H9 (cell line): ENCODE data around the gene IL1RAP. TPM values are rescaled to one million over a fixed set of nuclear protein-coding genes. Genes with fewer than 3 reads are reported as not detected.

Source experiments
- DNase-seq: peaks from one replicate; pipeline ENCODE4 v3.0.0-alpha.2; 2017
- H2AFZ ChIP-seq: one replicate; pipeline ENCODE4 v1.6.1; 2013; ENCODE audit warnings: mild to moderate bottlenecking, low read length, control low read depth, moderate library complexity
- H2AK5ac ChIP-seq: 2 replicates; pipeline ENCODE4 v1.6.1; 2013; ENCODE audit warnings: low read length, control low read depth, mixed read lengths; ENCODE audit not compliant: insufficient read length
- H2BK120ac ChIP-seq: one replicate; pipeline ENCODE4 v1.6.1; 2013; ENCODE audit warnings: low read depth, mild to moderate bottlenecking, low read length, control low read depth, inconsistent platforms; ENCODE audit not compliant: poor library complexity, severe bottlenecking
- H2BK12ac ChIP-seq: 2 replicates; pipeline ENCODE4 v1.6.1; 2013; ENCODE audit warnings: low read length, control low read depth, mixed read lengths, low read depth; ENCODE audit not compliant: insufficient read length
- H2BK15ac ChIP-seq: 2 replicates; pipeline ENCODE4 v1.6.1; 2013; ENCODE audit warnings: low read depth, low read length, control low read depth
- H2BK20ac ChIP-seq: one replicate; pipeline ENCODE4 v1.6.1; 2013; ENCODE audit warnings: low read depth, mild to moderate bottlenecking, low read length, control low read depth, inconsistent platforms; ENCODE audit not compliant: poor library complexity, severe bottlenecking
- H2BK5ac ChIP-seq: 2 replicates; pipeline ENCODE4 v1.6.1; 2013; ENCODE audit warnings: low read length, control low read depth, mixed read lengths; ENCODE audit not compliant: insufficient read length
- H3K14ac ChIP-seq: 2 replicates; pipeline ENCODE4 v1.6.1; 2013; ENCODE audit warnings: low read length, control low read depth; ENCODE audit not compliant: insufficient read depth
- H3K18ac ChIP-seq: 2 replicates; pipeline ENCODE4 v1.6.1; 2013; ENCODE audit warnings: low read depth, mild to moderate bottlenecking, mixed read lengths, low read length, control low read depth; ENCODE audit not compliant: insufficient read length
- H3K23ac ChIP-seq: 2 replicates; pipeline ENCODE4 v1.6.1; 2013; ENCODE audit warnings: low read length, control low read depth, mixed read lengths, low read depth; ENCODE audit not compliant: insufficient read length
- H3K23me2 ChIP-seq: 2 replicates; pipeline ENCODE4 v1.6.1; 2013; ENCODE audit warnings: low read depth, mild to moderate bottlenecking, mixed read lengths, low read length, control low read depth; ENCODE audit not compliant: insufficient read length, poor library complexity, severe bottlenecking
- H3K27ac ChIP-seq: 2 replicates; pipeline ENCODE4 v1.5.1; 2013; ENCODE audit warnings: low read length, control low read depth, mixed read lengths, low read depth; ENCODE audit not compliant: insufficient read length
- H3K27me3 ChIP-seq: 2 replicates; pipeline ENCODE4 v1.6.1; 2013; ENCODE audit warnings: low read length, control low read depth, inconsistent platforms; ENCODE audit not compliant: insufficient read depth
- H3K4ac ChIP-seq: 2 replicates; pipeline ENCODE4 v1.6.1; 2013; ENCODE audit warnings: low read depth, mild to moderate bottlenecking, control low read depth, inconsistent platforms, low read length, moderate library complexity
- H3K4me1 ChIP-seq: 2 replicates; pipeline ENCODE4 v1.6.1; 2013; ENCODE audit warnings: low read length, control low read depth, inconsistent platforms; ENCODE audit not compliant: insufficient read depth
- H3K4me2 ChIP-seq: 2 replicates; pipeline ENCODE4 v1.6.1; 2013; ENCODE audit warnings: low read length, control low read depth, mixed read lengths; ENCODE audit not compliant: insufficient read length, insufficient read depth
- H3K56ac ChIP-seq: 2 replicates; pipeline ENCODE4 v1.6.1; 2013; ENCODE audit warnings: low read depth, mild to moderate bottlenecking, mixed read lengths, low read length, control low read depth; ENCODE audit not compliant: insufficient read length
- H3K79me1 ChIP-seq: 2 replicates; pipeline ENCODE4 v1.6.1; 2013; ENCODE audit warnings: low read depth, mild to moderate bottlenecking, moderate library complexity, low read length, control low read depth, inconsistent platforms; ENCODE audit not compliant: insufficient read depth, poor library complexity, severe bottlenecking
- H3K79me2 ChIP-seq: 2 replicates; pipeline ENCODE4 v1.6.1; 2013; ENCODE audit warnings: low read length, control low read depth, inconsistent platforms; ENCODE audit not compliant: insufficient read depth
- H3K9ac ChIP-seq: 2 replicates; pipeline ENCODE4 v1.6.1; 2013; ENCODE audit warnings: low read length, control low read depth, mixed read lengths; ENCODE audit not compliant: insufficient read length; ENCODE audit errors: extremely low read depth
- H3K9me3 ChIP-seq: one replicate; pipeline ENCODE4 v1.6.1; 2013; ENCODE audit warnings: low read depth, low read length, inconsistent platforms; ENCODE audit not compliant: control insufficient read depth
- H3T11ph ChIP-seq: one replicate; pipeline ENCODE4 v1.6.1; 2013; ENCODE audit warnings: mild to moderate bottlenecking, low read length, control low read depth, inconsistent platforms
- H4K20me1 ChIP-seq: one replicate; pipeline ENCODE4 v1.6.1; 2013; ENCODE audit not compliant: control insufficient read depth, insufficient read length, insufficient read depth
- H4K5ac ChIP-seq: 2 replicates; pipeline ENCODE4 v1.6.1; 2013; ENCODE audit warnings: low read depth, mild to moderate bottlenecking, mixed read lengths, low read length, control low read depth; ENCODE audit not compliant: insufficient read length
- H4K8ac ChIP-seq: replicated peaks from 2 replicates; pipeline ENCODE4 v1.6.1; 2013; ENCODE audit warnings: low read length, control low read depth, mixed read lengths, low read depth; ENCODE audit not compliant: insufficient read length
- H4K91ac ChIP-seq: 2 replicates; pipeline ENCODE4 v1.6.1; 2013; ENCODE audit warnings: low read depth, mild to moderate bottlenecking, moderate library complexity, mixed read lengths, low read length, control low read depth; ENCODE audit not compliant: insufficient read length
- H3K27ac Mint-ChIP-seq, 3 experiments: 2 replicates in 2 of 3; 3 replicates in 1 of 3; pipeline ENCODE4 v1.8.0; 2020 to 2021; ENCODE audit warnings: mixed read lengths in 3 of 3, mild to moderate bottlenecking in 1 of 3, moderate library complexity in 1 of 3
- H3K27me3 Mint-ChIP-seq: 2 replicates; pipeline ENCODE4 v1.8.0; 2021; ENCODE audit warnings: low read depth, mild to moderate bottlenecking, moderate library complexity, mixed read lengths
- H3K36me3 Mint-ChIP-seq, 3 experiments: 2 replicates in 2 of 3; 3 replicates in 1 of 3; pipeline ENCODE4 v1.8.0; 2020 to 2021; ENCODE audit warnings: low read depth in 3 of 3, mixed read lengths in 3 of 3; ENCODE audit not compliant: insufficient read depth in 1 of 3
- H3K4me1 Mint-ChIP-seq, 2 experiments: 2 replicates each; pipeline ENCODE4 v1.8.0; 2020; ENCODE audit warnings: mixed read lengths in 2 of 2
- H3K4me3 Mint-ChIP-seq, 2 experiments: 2 replicates in 1 of 2; 3 replicates in 1 of 2; pipeline ENCODE4 v1.8.0; 2020 to 2021; ENCODE audit warnings: mild to moderate bottlenecking in 2 of 2, mixed read lengths in 2 of 2, moderate library complexity in 1 of 2
- H3K9me3 Mint-ChIP-seq, 2 experiments: 2 replicates in 1 of 2; 3 replicates in 1 of 2; pipeline ENCODE4 v1.8.0; 2020; ENCODE audit warnings: mild to moderate bottlenecking in 2 of 2, mixed read lengths in 2 of 2, moderate library complexity in 1 of 2
- WGBS: extraction: QIAGEN DNeasy Blood & Tissue Kit; methylation state at CpG from one replicate; pipeline ENCODE4 v1.1.7; 2013; ENCODE audit warnings: missing lambda C conversion rate, low lambda C conversion rate, mixed read lengths; ENCODE audit not compliant: insufficient read length; ENCODE audit errors: extremely low coverage; 5-methylcytosine and 5-hydroxymethylcytosine counted together
- total RNA-seq: library from RNA; stranded (reverse); gene quantifications from 2 replicates; pipeline ENCODE4 v1.2.1, GENCODE V29; 2021
- TF ChIP-seq, protein P1 (sequence below): fragments of 200-600 bp; sonication (generic); conservative IDR thresholded peaks from 3 replicates; pipeline ENCODE4 v1.8.0; 2021; ENCODE audit warnings: antibody characterized with exemption, mild to moderate bottlenecking

Gene IL1RAP
- total RNA-seq, 1 experiment from 2014 or later, result 4.6 TPM

- H3K27ac Mint-ChIP-seq, result no peak overlapping the region
- no peak for DNase-seq
- Histone ChIP-seq H3K9me3 (no peaks in the 10 kb centered on the region), H4K91ac (no peak overlapping the region), H3K4me1 (no peaks in the 10 kb centered on the region; the same call in 1 of the 2 replicates), H2BK12ac (no peak overlapping the region), H2AK5ac (no peak overlapping the region), H3K4ac (no peak overlapping the region), H2BK20ac (no peak overlapping the region), H3K14ac (no peak overlapping the region), H4K8ac (no peak overlapping the region), H3T11ph (no peak overlapping the region), H3K9ac (no peak overlapping the region), H3K18ac (no peak overlapping the region), H3K4me2 (no peak overlapping the region), H2BK120ac (no peak overlapping the region), H3K79me2 (no peaks in the 10 kb centered on the region), H4K20me1 (no peaks in the 10 kb centered on the region), H2BK5ac (no peak overlapping the region), H2AFZ (no peak overlapping the region), H3K27ac (no peak overlapping the region), H3K23ac (no peak overlapping the region), H4K5ac (no peak overlapping the region), H3K56ac (no peak overlapping the region), H3K79me1 (no peaks in the 10 kb centered on the region), H3K23me2 (no peaks in the 10 kb centered on the region), H3K27me3 (no peaks in the 10 kb centered on the region), H2BK15ac (no peak overlapping the region)
- H3K9me3 Mint-ChIP-seq, result no peaks in the 10 kb centered on the region
- no peaks in the 10 kb centered on the region; a peak in 1 of 7 replicates for H3K36me3 Mint-ChIP-seq
- no peak overlapping the region for H3K4me3 Mint-ChIP-seq
- peaks cover 18 to 26% of the 10 kb centered on the region in 2 experiments for H3K4me1 Mint-ChIP-seq
- TF ChIP-seq, protein P1, sequence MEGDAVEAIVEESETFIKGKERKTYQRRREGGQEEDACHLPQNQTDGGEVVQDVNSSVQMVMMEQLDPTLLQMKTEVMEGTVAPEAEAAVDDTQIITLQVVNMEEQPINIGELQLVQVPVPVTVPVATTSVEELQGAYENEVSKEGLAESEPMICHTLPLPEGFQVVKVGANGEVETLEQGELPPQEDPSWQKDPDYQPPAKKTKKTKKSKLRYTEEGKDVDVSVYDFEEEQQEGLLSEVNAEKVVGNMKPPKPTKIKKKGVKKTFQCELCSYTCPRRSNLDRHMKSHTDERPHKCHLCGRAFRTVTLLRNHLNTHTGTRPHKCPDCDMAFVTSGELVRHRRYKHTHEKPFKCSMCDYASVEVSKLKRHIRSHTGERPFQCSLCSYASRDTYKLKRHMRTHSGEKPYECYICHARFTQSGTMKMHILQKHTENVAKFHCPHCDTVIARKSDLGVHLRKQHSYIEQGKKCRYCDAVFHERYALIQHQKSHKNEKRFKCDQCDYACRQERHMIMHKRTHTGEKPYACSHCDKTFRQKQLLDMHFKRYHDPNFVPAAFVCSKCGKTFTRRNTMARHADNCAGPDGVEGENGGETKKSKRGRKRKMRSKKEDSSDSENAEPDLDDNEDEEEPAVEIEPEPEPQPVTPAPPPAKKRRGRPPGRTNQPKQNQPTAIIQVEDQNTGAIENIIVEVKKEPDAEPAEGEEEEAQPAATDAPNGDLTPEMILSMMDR, result no peak
- WGBS, result no CpG with 5 or more reads among the region's 4 CpGs
- H3K27me3 Mint-ChIP-seq, result no peaks in the 10 kb centered on the region
Observed at GRCh38 chr3:190486908-190487607, 26.8 kb upstream of the IL1RAP start.
